ENCODE results near the gene ATP13A4. TPM values are rescaled to one million over a fixed set of nuclear protein-coding genes. Genes with fewer than 3 reads are reported as not detected.

Gene ATP13A4
- total and polyA plus RNA-seq, 2 of the 8 experiments (the other 6 are each of a cell fraction or from before 2014, with no cell fraction given) = 0.12 TPM; not detected in 1

DNA sequence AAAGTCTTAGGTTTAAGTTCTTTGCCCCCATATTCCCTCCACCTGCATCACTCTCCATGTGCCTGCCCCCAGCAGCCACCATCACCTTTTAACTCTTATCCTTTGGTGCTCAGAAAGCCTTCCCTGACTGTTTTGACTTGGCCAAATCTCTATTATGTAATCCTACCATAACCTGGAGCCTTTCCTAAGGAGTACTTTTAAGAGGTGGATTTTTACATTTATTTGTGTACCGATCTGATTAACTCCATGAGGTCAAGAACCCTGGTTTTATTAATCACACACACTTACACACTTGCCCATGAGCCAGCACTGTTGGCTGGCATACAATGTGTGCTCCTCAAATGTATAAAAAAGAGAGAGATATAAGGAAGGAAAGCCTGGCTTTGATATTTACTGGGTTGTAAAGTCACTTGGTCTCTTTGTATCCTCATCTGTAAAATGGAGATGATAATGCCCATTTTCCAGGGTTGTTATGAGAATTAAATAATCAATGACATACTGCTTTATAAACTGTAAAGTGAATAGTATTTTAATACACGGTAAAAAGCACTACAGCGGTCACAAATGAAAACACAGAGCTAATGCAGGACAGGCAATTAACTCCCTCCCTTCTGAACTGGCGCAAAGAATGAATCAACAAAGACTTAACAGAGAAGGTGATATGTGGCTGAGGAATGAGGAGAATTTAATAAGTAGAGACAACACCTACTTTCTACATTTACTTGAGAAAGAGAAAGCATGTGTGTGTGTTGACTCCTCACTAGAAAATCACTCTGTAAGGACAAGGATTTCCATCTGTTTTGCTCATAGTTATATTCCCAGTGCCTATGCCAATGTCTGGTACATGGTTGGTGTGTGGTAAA, 45.4 kb downstream of the ATP13A4 start (continued):
- TF ChIP-seq HDAC2 (IDR thresholded peaks at IDR 0.05; ENCODE audit: borderline replicate concordance in 1 of 2, low read depth in 2 of 2, low read length in 2 of 2) = no peak
- no peak for TF ChIP-seq MAFK (IDR thresholded peaks at IDR 0.05; ENCODE audit: low read depth, low read length)
- TF ChIP-seq CHD2 (IDR thresholded peaks at IDR 0.05; ENCODE audit: low read length) = no peak
- no peak for TF ChIP-seq SP2 (IDR thresholded peaks at IDR 0.05; ENCODE audit: low read length)
- TF ChIP-seq SIX5 (IDR thresholded peaks at IDR 0.05; ENCODE audit: low read depth, low read length) = no peak
- no peak for TF ChIP-seq JUND (IDR thresholded peaks at IDR 0.05; ENCODE audit: low read length)
- no peak for TF ChIP-seq SIN3A (conservative IDR thresholded peaks at IDR 0.05 in 1 of 2, IDR thresholded peaks at IDR 0.05 in 1 of 2; ENCODE audit: low read depth in 1 of 2, low read length in 2 of 2)
- no peak for TF ChIP-seq POLR2A (IDR thresholded peaks at IDR 0.05; ENCODE audit: control extremely low read depth in 1 of 2, low read depth in 2 of 2, low read length in 2 of 2)
- TF ChIP-seq, protein P1, sequence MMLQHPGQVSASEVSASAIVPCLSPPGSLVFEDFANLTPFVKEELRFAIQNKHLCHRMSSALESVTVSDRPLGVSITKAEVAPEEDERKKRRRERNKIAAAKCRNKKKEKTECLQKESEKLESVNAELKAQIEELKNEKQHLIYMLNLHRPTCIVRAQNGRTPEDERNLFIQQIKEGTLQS (IDR thresholded peaks at IDR 0.05; ENCODE audit: insufficient read depth, low read depth, low read length) = no peak
- no peak for TF ChIP-seq JUN (IDR thresholded peaks at IDR 0.05; ENCODE audit: low read depth, low read length)
